Islet of Langerhans (tissue), 1 donor: Measurements from ENCODE around the gene KIF14.

ENCODE experiments used
- FAIRE-seq: peaks from one replicate; lab custom pipeline; 2011; peaks lifted over from hg19 to GRCh38; lab: Jason Lieb, UNC

The KIF14 gene

GRCh38 chr1:200620273-200621131, at the start of gene KIF14:
KIF14 (minus strand) TSS chr1:200620751; CDS start chr1:200618723, 2,028 bp downstream.
- FAIRE-seq: no peak

GRCh38 chr1:200669314-200670241, 49.0 kb upstream of the KIF14 start, which contains the start of gene DDX59:
DDX59 (minus strand) TSS chr1:200669907; CDS start chr1:200666740, 3,167 bp downstream.
- FAIRE-seq: no peak

GRCh38 chr1:200668514-200669313, 48.2 kb upstream of the KIF14 start:
- no peak for FAIRE-seq

- no peak for FAIRE-seq
These were observed 45.8 kb upstream of the KIF14 start for GRCh38 chr1:200666309-200666708.

- FAIRE-seq: no peak
These were observed 45.3 kb upstream of the KIF14 start for GRCh38 chr1:200665861-200666260.

- FAIRE-seq: no peak
These were observed 40.2 kb upstream of the KIF14 start for GRCh38 chr1:200660719-200661118.

- FAIRE-seq: no peak
These were observed 38.7 kb upstream of the KIF14 start for GRCh38 chr1:200659269-200659668.

- FAIRE-seq: no peak
These were observed 37.7 kb upstream of the KIF14 start for GRCh38 chr1:200658037-200658818.

GRCh38 chr1:200654660-200655059, 34.1 kb upstream of the KIF14 start:
- no peak for FAIRE-seq

GRCh38 chr1:200653022-200653462, 32.5 kb upstream of the KIF14 start:
- FAIRE-seq: no peak

- no peak for FAIRE-seq
These were observed 31.8 kb upstream of the KIF14 start for GRCh38 chr1:200652378-200652777.

- FAIRE-seq: no peak
These were observed 26.0 kb upstream of the KIF14 start for GRCh38 chr1:200646515-200646914.

GRCh38 chr1:200644021-200644420, 23.5 kb upstream of the KIF14 start:
- FAIRE-seq: no peak

- FAIRE-seq: no peak
These were observed 21.9 kb upstream of the KIF14 start for GRCh38 chr1:200642481-200642880.

- FAIRE-seq: no peak
These were observed 20.4 kb upstream of the KIF14 start for GRCh38 chr1:200640963-200641401.

- FAIRE-seq: no peak
These were observed 19.9 kb upstream of the KIF14 start for GRCh38 chr1:200640373-200640962.

GRCh38 chr1:200638073-200638472, 17.5 kb upstream of the KIF14 start:
- FAIRE-seq: no peak

- no peak for FAIRE-seq
These were observed 16.1 kb upstream of the KIF14 start for GRCh38 chr1:200636681-200637080.

GRCh38 chr1:200634261-200635122, 13.9 kb upstream of the KIF14 start:
- FAIRE-seq: no peak

- FAIRE-seq: no peak
These were observed 10.8 kb upstream of the KIF14 start for GRCh38 chr1:200631375-200631774.
